Dorsolateral prefrontal cortex (tissue), 118 donors: ENCODE measurements around the gene IER2. TPM values are rescaled to one million over a fixed set of nuclear protein-coding genes. Genes with fewer than 3 reads are reported as not detected.

Experiments
- total RNA-seq, 120 experiments: library from RNA; stranded (reverse); gene quantifications; one replicate each; pipeline versions ENCODE4 v1.2.3 to v1.2.4, GENCODE V29; 2022

The IER2 gene
- total RNA-seq, 120 experiments from 2014 or later: 15.7 to 43.8 (median 25.6) TPM

Other genes with a start within 250 kb of the IER2 start
- 1 to 10 TPM in 12 of 120 experiments, under 1 TPM in 19, not detected in 89; 0.32 to 2.1 (median 0.88) TPM for gene SYCE2, start 231.1 kb upstream of the IER2 start, total RNA-seq
- gene FARSA, start 216.7 kb upstream of the IER2 start, total RNA-seq: 100 to 1,000 TPM in 8 of 120 experiments, 10 to 100 TPM in 112; 51.3 to 110 (median 81.3) TPM
- gene CALR, start 211.8 kb upstream of the IER2 start, total RNA-seq: 100 to 1,000 TPM; 148 to 544 (median 264) TPM
- gene RAD23A, start 204.5 kb upstream of the IER2 start, total RNA-seq: 100 to 1,000 TPM in 46 of 120 experiments, 10 to 100 TPM in 74; 61.4 to 130 (median 95.7) TPM
- 10 to 100 TPM; 11.9 to 33.8 (median 19.3) TPM for gene GADD45GIP1, start 193.2 kb upstream of the IER2 start, total RNA-seq
- gene DAND5, start 180.8 kb upstream of the IER2 start, total RNA-seq: 1 to 10 TPM in 1 of 120 experiments, under 1 TPM in 49, not detected in 70; 0.14 to 1.1 (median 0.35) TPM
- gene NFIX, start 154.9 kb upstream of the IER2 start, total RNA-seq: 100 to 1,000 TPM; 219 to 402 (median 309) TPM
- 10 to 100 TPM in 2 of 120 experiments, 1 to 10 TPM in 118; 1.0 to 11.8 (median 4.5) TPM for gene LYL1, start 47.6 kb upstream of the IER2 start, total RNA-seq
- gene TRMT1, start 33.7 kb upstream of the IER2 start, total RNA-seq: 10 to 100 TPM; 30.6 to 70.9 (median 40.8) TPM
- gene NACC1, start 32.1 kb upstream of the IER2 start, total RNA-seq: 100 to 1,000 TPM in 5 of 120 experiments, 10 to 100 TPM in 115; 54.8 to 122 (median 79.3) TPM
- 10 to 100 TPM; 21.7 to 50.2 (median 33.8) TPM for gene STX10, start within 50 bp of the IER2 start, total RNA-seq